ENCODE measurements around the gene C6. TPM values are rescaled to one million over a fixed set of nuclear protein-coding genes. Genes with fewer than 3 reads are reported as not detected.
"Not testable (repeated sequence)": the region's sequence is repeated elsewhere in the genome, so short reads cannot be mapped to it uniquely, and the experiment has no call there.

C6 gene
- total RNA-seq, 1 donor from 2014 or later, result 0.20 TPM

- no peak for DNase-seq (ENCODE audit: low spot score in 2 of 2, unreplicated experiment in 2 of 2)
- Mint-ChIP-seq H3K27me3 (ENCODE audit: low read depth) (no peaks in the 10 kb centered on the region), H3K9me3 (peaks cover 7% of the 10 kb centered on the region), H3K36me3 (no peaks in the 10 kb centered on the region), H3K4me3 (no peak overlapping the region), H3K4me1 (no peaks in the 10 kb centered on the region), H3K27ac (no peak overlapping the region)
- TF ChIP-seq CTCF (IDR thresholded peaks at IDR 0.05; ENCODE audit: unreplicated experiment), result no peak
Measured at GRCh38 chr5:41211417-41211816, 1.9 kb downstream of the C6 start.

GRCh38 chr5:41205475-41205874, 7.9 kb downstream of the C6 start:
- H3K27me3 Mint-ChIP-seq (ENCODE audit: low read depth); H3K36me3 Mint-ChIP-seq; DNase-seq (ENCODE audit: low spot score in 2 of 2, unreplicated experiment in 2 of 2); H3K4me1 Mint-ChIP-seq; H3K4me3 Mint-ChIP-seq; H3K27ac Mint-ChIP-seq: not testable (repeated sequence)
- peaks cover 13% of the 10 kb centered on the region for H3K9me3 Mint-ChIP-seq

GRCh38 chr5:41203033-41203432, 10.3 kb downstream of the C6 start:
- no peaks in the 10 kb centered on the region for H3K4me1 Mint-ChIP-seq
- H3K36me3 Mint-ChIP-seq, result no peaks in the 10 kb centered on the region
- H3K27me3 Mint-ChIP-seq (ENCODE audit: low read depth), result no peaks in the 10 kb centered on the region
- H3K27ac Mint-ChIP-seq, result no peak overlapping the region
- H3K9me3 Mint-ChIP-seq, result peaks cover 13% of the 10 kb centered on the region
- H3K4me3 Mint-ChIP-seq, result no peak overlapping the region
- DNase-seq (ENCODE audit: low spot score in 2 of 2, unreplicated experiment in 2 of 2), result no peak
- no peak for TF ChIP-seq CTCF (IDR thresholded peaks at IDR 0.05; ENCODE audit: unreplicated experiment)

- Mint-ChIP-seq H3K9me3 (peaks cover 4% of the 10 kb centered on the region), H3K27ac (no peak overlapping the region), H3K36me3 (no peaks in the 10 kb centered on the region), H3K27me3 (ENCODE audit: low read depth) (no peaks in the 10 kb centered on the region), H3K4me3 (no peak overlapping the region), H3K4me1 (no peaks in the 10 kb centered on the region)
- no peak for TF ChIP-seq CTCF (IDR thresholded peaks at IDR 0.05; ENCODE audit: unreplicated experiment)
- DNase-seq (ENCODE audit: low spot score in 2 of 2, unreplicated experiment in 2 of 2), result no peak
Measured at GRCh38 chr5:41201082-41201772, 12.1 kb downstream of the C6 start.

GRCh38 chr5:41200506-41200905, 12.8 kb downstream of the C6 start:
- no peak overlapping the region for H3K4me3 Mint-ChIP-seq
- H3K27ac Mint-ChIP-seq, result no peak overlapping the region
- H3K9me3 Mint-ChIP-seq, result peaks cover 3% of the 10 kb centered on the region
- H3K4me1 Mint-ChIP-seq, result no peaks in the 10 kb centered on the region
- no peaks in the 10 kb centered on the region for H3K36me3 Mint-ChIP-seq
- no peak for DNase-seq (ENCODE audit: low spot score in 2 of 2, unreplicated experiment in 2 of 2)
- no peak for TF ChIP-seq CTCF (IDR thresholded peaks at IDR 0.05; ENCODE audit: unreplicated experiment)
- H3K27me3 Mint-ChIP-seq (ENCODE audit: low read depth), result no peaks in the 10 kb centered on the region

- Mint-ChIP-seq H3K9me3 (peaks cover 3% of the 10 kb centered on the region), H3K4me1 (no peaks in the 10 kb centered on the region), H3K27me3 (ENCODE audit: low read depth) (no peaks in the 10 kb centered on the region), H3K4me3 (no peak overlapping the region), H3K27ac (no peak overlapping the region), H3K36me3 (no peaks in the 10 kb centered on the region)
- no peak for TF ChIP-seq CTCF (IDR thresholded peaks at IDR 0.05; ENCODE audit: unreplicated experiment)
- DNase-seq (ENCODE audit: low spot score in 2 of 2, unreplicated experiment in 2 of 2), result no peak
Measured at GRCh38 chr5:41199660-41200059, 13.7 kb downstream of the C6 start.

Data from mesothelial cell of epicardium (in vitro differentiated cells).